Tibial artery (tissue), 4 donors: ENCODE measurements around the gene SELENOI.

Experiments
- DNase-seq, 2 donors: peaks; one replicate each; pipeline ENCODE4 v3.0.0-alpha.2; 2019
- H3K27ac ChIP-seq, 2 donors: fragments of 200-600 bp; sonication (generic) in 1 of 2; 1 replicate in 1 of 2; 2 replicates in 1 of 2; pipeline ENCODE4 v1.5.1; 2018 to 2019; ENCODE audit warnings: mild to moderate bottlenecking in 1 of 2
- H3K27me3 ChIP-seq, 2 donors: fragments of 200-600 bp; sonication (generic) in 1 of 2; one replicate each; pipeline versions ENCODE4 v1.5.1 to v1.6.0; 2016 to 2019
- H3K36me3 ChIP-seq, 3 donors: fragments of 200-600 bp; sonication (generic) in 2 of 3; one replicate each; pipeline ENCODE4 v1.5.1; 2016 to 2019; ENCODE audit warnings: mild to moderate bottlenecking in 2 of 3
- H3K4me1 ChIP-seq, 4 donors: fragments of 200-600 bp; sonication (generic) in 2 of 4; 1 replicate in 3 of 4; 2 replicates in 1 of 4; pipeline ENCODE4 v1.5.1; 2016 to 2019
- H3K4me3 ChIP-seq, 2 donors: fragments of 200-600 bp; sonication (generic) in 1 of 2; 1 replicate in 1 of 2; 2 replicates in 1 of 2; pipeline ENCODE4 v1.5.1; 2018 to 2019; ENCODE audit warnings: mild to moderate bottlenecking in 2 of 2
- H3K9me3 ChIP-seq, 3 donors: fragments of 200-600 bp; sonication (generic) in 1 of 3; one replicate each; pipeline ENCODE4 v1.5.1; 2016 to 2019
- CTCF ChIP-seq, 2 experiments: fragments of 200-600 bp in 1 of 2; fragments of 450-650 bp in 1 of 2; IDR thresholded peaks; one replicate each; pipeline ENCODE4 v1.5.1; 2017 to 2019; ENCODE audit warnings: antibody characterized with exemption in 2 of 2, mild to moderate bottlenecking in 1 of 2, moderate library complexity in 1 of 2
- intact Hi-C: fragments of 100-400 bp; cut with DNase I; formaldehyde crosslinking; loops from one replicate; pipeline ENCODE4 v1.15.0; 2023; ENCODE audit warnings: low total_unique reads

The SELENOI gene

GRCh38 chr2:26409785-26410184 is 63.8 kb downstream of the SELENOI start:
- Histone ChIP-seq H3K36me3 (no peaks in the 10 kb centered on the region), H3K27ac (no peak overlapping the region), H3K27me3 (peaks cover 0 to 16% of the 10 kb centered on the region in 2 donors), H3K4me1 (no peaks in the 10 kb centered on the region), H3K4me3 (no peak overlapping the region), H3K9me3 (no peaks in the 10 kb centered on the region)
- TF ChIP-seq CTCF (IDR thresholded peaks at IDR 0.05), result no peak
- DNase-seq, result no peak
- intact Hi-C loops, result no loop called here

GRCh38 chr2:26410764-26411243 is 64.9 kb downstream of the SELENOI start:
- H3K36me3 ChIP-seq, result no peaks in the 10 kb centered on the region
- DNase-seq, result no peak
- intact Hi-C loops, result no loop called here
- H3K4me1 ChIP-seq, result no peaks in the 10 kb centered on the region
- H3K9me3 ChIP-seq, result no peaks in the 10 kb centered on the region
- peaks cover 0 to 16% of the 10 kb centered on the region in 2 donors for H3K27me3 ChIP-seq
- no peak overlapping the region for H3K4me3 ChIP-seq
- no peak overlapping the region for H3K27ac ChIP-seq
- no peak for TF ChIP-seq CTCF (IDR thresholded peaks at IDR 0.05)

GRCh38 chr2:26411419-26411818 is 65.5 kb downstream of the SELENOI start:
- Histone ChIP-seq H3K27ac (no peak overlapping the region), H3K4me3 (no peak overlapping the region), H3K36me3 (no peaks in the 10 kb centered on the region), H3K27me3 (peaks cover 0 to 16% of the 10 kb centered on the region in 2 donors), H3K4me1 (no peaks in the 10 kb centered on the region), H3K9me3 (no peaks in the 10 kb centered on the region)
- DNase-seq, result no peak
- intact Hi-C loops, result no loop called here
- TF ChIP-seq CTCF (IDR thresholded peaks at IDR 0.05), result no peak

GRCh38 chr2:26412091-26412673 is 66.2 kb downstream of the SELENOI start:
- peaks cover 0 to 16% of the 10 kb centered on the region in 2 donors for H3K27me3 ChIP-seq
- intact Hi-C loops, result no loop called here
- H3K4me3 ChIP-seq, result no peak overlapping the region
- H3K4me1 ChIP-seq, result no peaks in the 10 kb centered on the region
- no peak for DNase-seq
- no peaks in the 10 kb centered on the region for H3K36me3 ChIP-seq
- H3K9me3 ChIP-seq, result no peaks in the 10 kb centered on the region
- TF ChIP-seq CTCF (IDR thresholded peaks at IDR 0.05), result no peak
- no peak overlapping the region for H3K27ac ChIP-seq

GRCh38 chr2:26414311-26414710 is 68.4 kb downstream of the SELENOI start:
- Histone ChIP-seq H3K4me1 (no peaks in the 10 kb centered on the region), H3K27ac (no peak overlapping the region), H3K36me3 (no peaks in the 10 kb centered on the region), H3K9me3 (no peaks in the 10 kb centered on the region), H3K4me3 (no peak overlapping the region), H3K27me3 (peaks cover 0 to 3% of the 10 kb centered on the region in 2 donors)
- TF ChIP-seq CTCF (IDR thresholded peaks at IDR 0.05), result no peak
- DNase-seq, result no peak
- intact Hi-C loops, result no loop called here

GRCh38 chr2:26421961-26422360 is 76.0 kb downstream of the SELENOI start:
- no peak for DNase-seq
- intact Hi-C loops, result no loop called here
- no peaks in the 10 kb centered on the region for H3K9me3 ChIP-seq
- H3K27ac ChIP-seq, result no peak overlapping the region
- peaks cover 0 to 3% of the 10 kb centered on the region in 2 donors for H3K27me3 ChIP-seq
- no peaks in the 10 kb centered on the region for H3K4me1 ChIP-seq
- no peaks in the 10 kb centered on the region for H3K36me3 ChIP-seq
- TF ChIP-seq CTCF (IDR thresholded peaks at IDR 0.05), result no peak
- no peak overlapping the region for H3K4me3 ChIP-seq
